Measurements from ENCODE around the gene PRKCE.
A peak's percentile ranks its signal among the peaks of the same experiment; 100 is the strongest.

PRKCE gene

DNA sequence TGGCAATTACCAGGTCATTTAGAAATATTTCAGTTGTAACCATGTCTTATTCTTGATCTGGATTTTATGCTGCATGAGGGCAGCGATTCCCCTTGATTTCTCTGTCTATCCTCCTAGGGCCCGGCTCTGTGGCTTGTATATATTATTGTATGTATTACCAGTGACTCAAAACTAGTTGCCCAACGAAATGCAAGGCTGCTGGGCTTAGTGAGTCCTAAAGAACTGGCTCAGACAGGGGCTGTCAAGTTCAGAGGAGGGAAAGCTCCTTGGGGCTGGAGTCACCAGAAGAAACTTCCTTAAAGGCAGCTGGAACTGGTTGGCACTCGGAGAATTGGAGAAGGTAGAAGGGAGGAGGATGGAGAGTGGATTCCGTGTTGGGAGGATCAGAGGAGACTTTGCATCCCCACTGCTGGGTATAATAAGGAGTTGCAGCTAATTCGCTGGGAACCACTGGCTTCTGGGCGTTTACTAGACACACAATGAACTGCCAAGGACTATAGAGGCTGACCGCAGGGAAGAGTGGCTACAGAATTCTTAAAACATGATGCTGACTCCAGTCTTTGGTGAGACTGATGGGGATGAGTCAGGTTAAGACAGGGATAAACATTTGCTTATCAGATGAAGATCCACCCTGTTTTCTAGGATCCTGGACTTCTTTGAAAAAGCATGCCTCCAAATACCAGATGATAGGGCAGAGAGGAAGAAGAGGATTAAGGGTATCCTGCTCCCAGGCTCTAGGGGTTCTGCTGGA, 104.3 kb downstream of the PRKCE start:
- no peak for DNase-seq (ENCODE audit: low read depth)

- no peak for DNase-seq (ENCODE audit: low read depth)
These were observed 106.5 kb downstream of the PRKCE start for GRCh38 chr2:45758018-45758417.

DNA sequence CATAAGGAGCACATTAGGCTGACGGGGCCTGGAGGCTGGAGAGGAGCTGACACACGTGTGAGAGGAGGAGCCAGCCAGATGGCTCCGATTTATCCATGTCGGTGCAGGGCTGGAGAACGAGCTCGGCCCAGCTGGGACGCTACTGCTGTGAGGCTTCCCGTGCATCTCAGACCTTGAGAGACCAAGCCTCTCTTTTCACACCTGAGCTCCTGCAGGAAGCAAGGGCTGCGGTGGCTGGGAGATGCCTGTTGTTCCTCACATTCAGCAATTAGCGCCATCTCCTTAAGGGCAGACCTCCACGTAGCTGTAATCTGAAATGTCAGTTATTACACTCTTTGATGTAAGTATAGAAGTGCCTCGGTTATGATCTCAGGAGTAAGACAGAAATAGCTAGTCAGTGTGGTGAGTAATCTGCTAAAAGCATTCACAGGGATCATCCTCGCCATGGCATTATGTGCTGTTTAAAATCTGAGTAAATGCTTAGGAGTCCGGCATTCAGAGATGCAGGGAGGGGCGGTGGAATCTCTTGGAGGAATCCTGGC, 107.9 kb downstream of the PRKCE start:
- DNase-seq (ENCODE audit: low read depth) = no peak

GRCh38 chr2:45761635-45762034, 110.2 kb downstream of the PRKCE start:
- no peak for DNase-seq (ENCODE audit: low read depth)

- DNase-seq (ENCODE audit: low read depth) = no peak
These were observed 111.8 kb downstream of the PRKCE start for GRCh38 chr2:45763255-45763654.

DNA sequence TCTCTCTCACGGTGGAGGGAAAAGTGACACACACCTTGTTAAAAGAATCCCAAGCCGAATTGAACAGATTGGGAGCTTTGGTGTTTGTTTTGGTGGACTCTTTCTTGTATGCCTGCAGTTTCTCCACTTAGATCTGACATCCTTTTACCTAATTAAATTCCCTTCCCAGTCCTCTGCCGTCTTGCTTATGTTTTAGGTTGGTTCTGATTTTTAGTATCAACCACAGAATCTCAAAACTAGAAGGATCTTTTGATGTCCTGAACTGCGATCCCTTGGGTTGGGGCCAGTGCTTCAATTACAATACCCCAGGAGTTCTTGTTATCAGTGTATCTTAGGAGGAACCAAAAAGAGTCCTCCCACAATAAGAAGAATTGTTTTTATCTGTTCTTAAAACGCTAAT, 112.3 kb downstream of the PRKCE start:
- no peak for DNase-seq (ENCODE audit: low read depth)

GRCh38 chr2:45765007-45765727, 113.7 kb downstream of the PRKCE start:
- no peak for DNase-seq (ENCODE audit: low read depth)

DNA sequence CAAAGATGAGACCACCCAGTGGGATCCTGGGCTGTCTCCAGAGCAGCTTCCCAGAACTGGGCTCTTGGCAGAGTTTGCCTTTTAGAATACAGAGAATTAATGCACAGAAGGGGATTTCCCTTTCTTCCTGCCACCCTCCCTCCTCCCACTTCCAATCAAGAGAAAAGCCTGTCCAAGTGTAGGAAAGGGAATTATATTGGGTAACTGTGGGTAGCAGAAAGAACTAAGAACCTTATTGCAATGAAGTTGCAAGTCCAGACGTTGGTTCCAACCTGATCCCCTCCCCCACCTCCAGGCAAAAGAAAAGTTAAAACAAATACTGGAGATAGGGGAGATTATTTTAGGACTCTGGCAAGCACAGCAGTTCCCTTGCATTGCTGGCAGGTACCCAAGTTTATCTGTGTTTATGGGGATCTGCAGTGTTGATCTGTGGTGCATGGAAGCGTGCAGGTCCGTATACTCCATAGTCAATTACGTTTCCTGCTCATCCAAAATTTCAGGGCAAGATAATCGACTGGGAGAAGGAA, 114.3 kb downstream of the PRKCE start:
- no peak for DNase-seq (ENCODE audit: low read depth)

GRCh38 chr2:45768208-45768607, 116.7 kb downstream of the PRKCE start:
- DNase-seq (ENCODE audit: low read depth) = no peak

GRCh38 chr2:45769056-45769455, 117.6 kb downstream of the PRKCE start:
- DNase-seq (ENCODE audit: low read depth) = no peak

DNA sequence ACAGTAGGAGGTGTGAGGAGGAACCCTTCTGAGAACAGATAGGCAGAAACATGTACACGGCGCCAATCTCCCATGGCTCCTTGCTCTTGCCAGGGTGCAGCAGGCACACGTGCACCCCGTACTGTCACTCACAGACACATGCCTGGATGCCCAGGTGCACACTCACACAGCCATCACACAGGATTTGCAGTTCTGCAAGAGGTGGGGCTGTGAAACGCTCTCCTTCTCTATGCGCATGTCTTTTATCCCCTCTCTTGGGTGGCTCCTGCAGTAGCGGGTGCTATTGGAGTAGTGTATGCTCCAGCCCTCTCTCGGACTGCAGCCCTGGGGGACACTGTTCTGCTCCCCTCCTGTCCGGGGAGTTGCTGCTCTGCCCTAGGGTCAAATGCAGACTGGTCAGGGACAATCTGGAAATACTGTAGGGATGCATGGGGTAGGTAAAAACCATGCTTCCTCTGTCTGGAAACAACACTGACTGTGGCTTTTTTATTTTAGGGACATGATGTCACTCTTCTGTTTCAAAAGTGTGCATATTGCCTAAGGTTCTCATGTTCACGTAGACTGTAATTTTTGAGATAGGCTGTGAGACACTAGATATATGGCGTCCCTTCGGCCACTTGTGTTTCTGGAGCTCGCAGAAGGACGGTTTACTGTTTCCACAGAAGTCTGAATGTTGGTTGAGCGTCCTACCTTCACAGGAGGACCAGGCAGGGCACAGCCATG, 118.5 kb downstream of the PRKCE start:
- no peak for DNase-seq (ENCODE audit: low read depth)

DNA sequence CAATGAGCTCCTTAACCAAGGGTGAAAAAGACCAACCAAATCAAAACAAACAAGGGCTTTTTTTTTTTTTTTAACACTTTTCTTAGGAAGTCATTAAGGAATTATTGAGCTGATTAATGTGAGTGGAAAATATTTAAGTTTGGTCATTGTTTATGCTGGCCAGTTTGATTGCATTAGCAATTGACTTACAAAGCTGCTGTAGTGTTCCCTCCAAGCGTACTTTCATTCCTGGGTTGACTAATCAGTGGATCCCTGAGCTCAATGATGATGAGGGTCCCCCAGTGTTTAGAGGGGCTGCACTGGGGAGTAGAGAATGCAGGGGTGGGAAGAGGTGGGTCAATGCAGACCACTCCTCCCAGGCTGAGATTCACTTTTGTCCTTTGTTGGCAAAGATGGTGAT, 119.3 kb downstream of the PRKCE start:
- DNase-seq (ENCODE audit: low read depth) = no peak

DNA sequence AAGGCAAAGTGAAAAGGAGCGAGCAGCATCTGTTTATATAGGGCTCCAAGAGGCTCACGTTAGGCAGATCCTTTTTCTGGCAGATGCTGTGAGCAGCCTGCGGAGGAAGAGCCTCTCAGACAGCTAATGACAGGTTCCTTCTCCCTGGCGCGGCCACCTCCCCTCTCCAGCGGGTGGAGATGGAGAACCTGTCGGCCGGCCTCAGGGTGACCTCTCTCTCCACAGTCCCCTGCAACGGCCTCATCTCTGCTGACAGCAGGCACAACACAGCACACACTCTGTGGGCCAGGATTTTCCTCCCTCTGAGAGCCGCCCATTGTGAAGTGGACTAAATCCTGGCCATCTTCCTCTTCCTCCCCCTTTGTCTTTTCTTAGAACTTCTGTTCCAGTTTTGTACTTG, 119.8 kb downstream of the PRKCE start:
- DNase-seq (ENCODE audit: low read depth) = no peak

- no peak for DNase-seq (ENCODE audit: low read depth)
These were observed 120.6 kb downstream of the PRKCE start for GRCh38 chr2:45772038-45772437.

DNA sequence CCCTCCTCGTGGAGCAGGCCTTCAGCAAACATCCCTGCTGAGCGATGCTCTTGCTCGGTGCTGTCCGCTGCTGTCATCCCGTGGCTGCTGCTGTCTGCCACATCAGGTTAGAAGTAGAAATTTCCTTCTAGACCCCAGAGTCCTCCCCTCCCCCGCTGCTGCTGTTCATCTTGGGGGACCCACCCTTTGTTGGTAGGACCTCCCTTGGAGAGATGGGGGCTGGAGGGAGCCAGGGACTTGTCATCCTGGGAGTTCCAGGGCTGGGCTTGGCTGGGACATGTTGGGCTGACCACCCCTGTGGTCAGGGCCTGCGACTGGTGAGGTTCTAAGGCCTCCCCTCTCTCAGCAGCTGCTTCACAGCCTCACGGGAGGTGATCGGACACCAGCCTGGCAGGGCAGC, 122.4 kb downstream of the PRKCE start:
- DNase-seq (ENCODE audit: low read depth) = no peak

DNA sequence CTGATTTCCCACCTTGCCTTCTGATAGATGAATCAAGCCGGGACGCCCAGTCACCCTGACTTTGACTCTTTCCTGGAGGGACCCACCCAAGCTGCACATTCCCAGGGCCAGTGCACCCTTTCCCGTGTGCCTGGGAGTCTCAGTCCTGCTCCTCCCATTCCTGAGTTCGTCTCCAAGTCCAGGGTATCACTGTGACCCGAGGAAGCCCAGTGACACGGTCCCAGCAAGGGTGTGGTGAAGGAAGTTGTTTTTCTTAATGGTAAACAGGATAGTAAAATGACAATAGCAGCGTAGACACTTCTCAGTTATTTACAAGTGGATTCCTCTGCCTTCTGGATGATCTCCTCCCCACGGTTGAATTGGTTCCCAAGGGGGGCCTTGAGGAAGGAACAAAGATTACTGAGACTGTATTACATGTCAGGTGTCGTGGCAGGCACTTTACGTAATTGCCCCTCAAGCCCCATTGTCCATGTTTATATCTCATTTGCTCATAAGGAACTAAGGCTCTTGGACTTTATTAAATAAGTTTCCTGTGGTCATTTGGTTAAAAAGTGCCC, 123.3 kb downstream of the PRKCE start:
- DNase-seq (ENCODE audit: low read depth) = no peak

DNA sequence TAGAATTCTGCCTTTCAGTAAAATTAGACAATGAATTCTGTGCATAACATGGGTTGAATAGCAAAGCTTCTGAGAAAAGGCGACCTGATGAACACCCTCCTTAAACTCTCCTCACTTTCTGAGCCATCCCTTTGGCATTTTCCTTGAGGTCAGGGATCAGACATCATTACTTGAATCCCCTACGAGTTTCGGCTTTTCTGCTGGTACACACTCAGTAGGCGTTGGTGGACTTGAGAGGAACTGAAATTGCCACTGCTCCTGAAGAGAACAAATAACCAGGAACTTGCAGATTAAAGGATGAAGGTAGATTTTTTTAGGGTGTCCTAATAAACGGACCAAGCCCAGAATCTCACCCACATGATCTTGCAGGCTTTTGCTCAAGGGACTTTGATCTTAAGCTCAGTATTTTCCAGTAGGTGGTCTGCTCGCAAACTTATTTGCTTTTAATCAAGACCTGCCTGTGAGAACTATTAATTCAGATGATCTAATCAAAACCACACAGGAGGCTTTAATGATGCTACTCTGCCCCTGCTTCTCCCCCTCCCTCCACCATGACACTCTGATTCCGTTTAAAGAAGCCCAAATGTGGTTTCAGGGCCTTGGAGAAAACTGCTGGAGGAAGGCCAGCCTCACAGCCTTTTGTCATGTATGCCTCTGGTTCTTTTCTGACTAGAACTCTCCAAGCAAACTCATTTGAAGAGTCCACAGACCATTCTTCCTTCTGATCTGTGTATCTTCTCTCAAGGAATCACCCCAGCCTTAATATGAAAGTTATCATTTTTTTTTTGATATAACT, 124.9 kb downstream of the PRKCE start:
- DNase-seq (ENCODE audit: low read depth) = no peak

GRCh38 chr2:45777996-45778719, 126.7 kb downstream of the PRKCE start:
- no peak for DNase-seq (ENCODE audit: low read depth)

- peak; percentile 19 for DNase-seq (ENCODE audit: low read depth)
These were observed 127.3 kb downstream of the PRKCE start for GRCh38 chr2:45778720-45779171.

All from stimulated activated CD8-positive, alpha-beta memory T cell treated with anti-CD3 and anti-CD28 coated beads, Interleukin-15, amount 100 ng/mL, for 24 hours (primary cell).